WTC11 (cell line): Measurements from ENCODE around the gene ABLIM2. TPM values are rescaled to one million over a fixed set of nuclear protein-coding genes. Genes with fewer than 3 reads are reported as not detected.

Experiments
- ATAC-seq: fragments of 200-7000 bp; cut with Tn5 transposase; 2 replicates; pipeline ENCODE4 v1.10.0; 2021; ENCODE audit warnings: mild to moderate bottlenecking, moderate library complexity
- CTCF ChIA-PET: fragments of 300-600 bp; sonication (Branson Sonifier 250); formaldehyde crosslinking; loops from one replicate; lab custom pipeline; 2021; ENCODE audit warnings: antibody characterized with exemption; lab: Charles Lee
- POLR2A ChIA-PET: fragments of 350-600 bp; sonication (Branson Sonifier 250); formaldehyde crosslinking; loops from one replicate; lab custom pipeline; 2021; ENCODE audit warnings: antibody characterized with exemption; lab: Charles Lee
- DNase-seq: peaks from one replicate; pipeline ENCODE4 v3.0.0; 2021; ENCODE audit warnings: low spot score
- H3K27ac Mint-ChIP-seq: 2 replicates; pipeline ENCODE4 v1.8.0; 2021; ENCODE audit warnings: mixed read lengths
- H3K27me3 Mint-ChIP-seq: 2 replicates; pipeline ENCODE4 v1.8.0; 2021; ENCODE audit warnings: low read depth, mild to moderate bottlenecking, moderate library complexity, mixed read lengths
- H3K36me3 Mint-ChIP-seq: 2 replicates; pipeline ENCODE4 v1.8.0; 2021; ENCODE audit warnings: mixed read lengths
- H3K4me1 Mint-ChIP-seq: 2 replicates; pipeline ENCODE4 v1.8.0; 2022; ENCODE audit warnings: mixed read lengths
- H3K4me3 Mint-ChIP-seq: 2 replicates; pipeline ENCODE4 v1.8.0; 2021; ENCODE audit warnings: mild to moderate bottlenecking, moderate library complexity, mixed read lengths
- H3K9me3 Mint-ChIP-seq: 2 replicates; pipeline ENCODE4 v1.8.0; 2021; ENCODE audit warnings: mixed read lengths
- CREM ChIP-seq: sonication (generic); formaldehyde crosslinking; IDR thresholded peaks from 2 replicates; pipeline ENCODE4 v1.8.1; 2022; ENCODE audit warnings: mild to moderate bottlenecking, missing genetic modification reagents, moderate library complexity
- ETV6 ChIP-seq: sonication (generic); formaldehyde crosslinking; IDR thresholded peaks from 2 replicates; pipeline ENCODE4 v1.8.1; 2022; ENCODE audit warnings: mild to moderate bottlenecking, missing genetic modification reagents
- GABPB1 ChIP-seq: sonication (generic); formaldehyde crosslinking; IDR thresholded peaks from 2 replicates; pipeline ENCODE4 v1.8.1; 2023; ENCODE audit warnings: mild to moderate bottlenecking, missing genetic modification reagents
- HMGA2 ChIP-seq: fragments of 250-450 bp; sonication (Bioruptor Pico); IDR thresholded peaks from 2 replicates; pipeline ENCODE4 v1.4.0; 2021; ENCODE audit warnings: mild to moderate bottlenecking, moderate library complexity
- JAZF1 ChIP-seq: fragments of 250-450 bp; sonication (Bioruptor Pico); IDR thresholded peaks from 2 replicates; pipeline ENCODE4 v1.9.0; 2021; ENCODE audit warnings: moderate library complexity, mild to moderate bottlenecking, inconsistent platforms
- JUN ChIP-seq: sonication (generic); formaldehyde crosslinking; IDR thresholded peaks from 2 replicates; pipeline ENCODE4 v1.8.0; 2023; ENCODE audit warnings: mild to moderate bottlenecking, missing genetic modification reagents
- NFATC4 ChIP-seq: fragments of 250-450 bp; sonication (Bioruptor Pico); IDR thresholded peaks from 2 replicates; pipeline ENCODE4 v1.9.0; 2021; ENCODE audit warnings: mild to moderate bottlenecking
- NR2C2 ChIP-seq: sonication (generic); formaldehyde crosslinking; IDR thresholded peaks from 2 replicates; pipeline ENCODE4 v1.8.0; 2022; ENCODE audit warnings: mild to moderate bottlenecking, missing genetic modification reagents
- NR3C1 ChIP-seq: sonication (generic); formaldehyde crosslinking; conservative IDR thresholded peaks from 2 replicates; pipeline ENCODE4 v1.8.1; 2023; ENCODE audit warnings: low read depth, mild to moderate bottlenecking, missing genetic modification reagents
- RORB ChIP-seq: fragments of 250-450 bp; sonication (Bioruptor Pico); IDR thresholded peaks from 2 replicates; pipeline ENCODE4 v1.9.0; 2021; ENCODE audit warnings: mild to moderate bottlenecking
- SMAD3 ChIP-seq: sonication (generic); formaldehyde crosslinking; IDR thresholded peaks from 2 replicates; pipeline ENCODE4 v1.8.0; 2022; ENCODE audit warnings: missing genetic modification reagents, mild to moderate bottlenecking, borderline replicate concordance
- TEAD1 ChIP-seq: sonication (generic); formaldehyde crosslinking; IDR thresholded peaks from 2 replicates; pipeline ENCODE4 v1.8.0; 2022; ENCODE audit warnings: mild to moderate bottlenecking, missing genetic modification reagents
- TEAD4 ChIP-seq: sonication (generic); formaldehyde crosslinking; IDR thresholded peaks from 2 replicates; pipeline ENCODE4 v1.8.0; 2022; ENCODE audit warnings: mild to moderate bottlenecking, missing genetic modification reagents
- ZNF121 ChIP-seq: sonication (generic); formaldehyde crosslinking; IDR thresholded peaks from 2 replicates; pipeline ENCODE4 v1.8.0; 2023; ENCODE audit warnings: missing genetic modification reagents
- ZNF232 ChIP-seq: sonication (generic); formaldehyde crosslinking; IDR thresholded peaks from 2 replicates; pipeline ENCODE4 v1.8.0; 2022; ENCODE audit warnings: mild to moderate bottlenecking, missing genetic modification reagents
- total RNA-seq: library from RNA; stranded (reverse); gene quantifications from 3 replicates; pipeline ENCODE4 v1.2.3, GENCODE V29; 2021
- TF ChIP-seq, protein P1 (sequence below): fragments of 250-450 bp; sonication (Bioruptor Pico); IDR thresholded peaks from 2 replicates; pipeline ENCODE4 v1.9.0; 2021; ENCODE audit warnings: mild to moderate bottlenecking
- TF ChIP-seq, protein P2 (sequence below): sonication (generic); formaldehyde crosslinking; IDR thresholded peaks from 2 replicates; pipeline ENCODE4 v1.8.1; 2023; ENCODE audit warnings: mild to moderate bottlenecking, missing genetic modification reagents, moderate library complexity
- TF ChIP-seq, protein P3 (sequence below): sonication (generic); formaldehyde crosslinking; IDR thresholded peaks from 2 replicates; pipeline ENCODE4 v1.8.0; 2022; ENCODE audit warnings: mild to moderate bottlenecking, missing genetic modification reagents
- TF ChIP-seq, protein P4 (sequence below): sonication (generic); formaldehyde crosslinking; IDR thresholded peaks from 2 replicates; pipeline ENCODE4 v1.8.1; 2022; ENCODE audit warnings: low read depth, mild to moderate bottlenecking, moderate library complexity, missing genetic modification reagents, borderline replicate concordance
- TF ChIP-seq, protein P5 (sequence below): sonication (generic); formaldehyde crosslinking; IDR thresholded peaks from 2 replicates; pipeline ENCODE4 v1.8.1; 2022; ENCODE audit warnings: missing genetic modification reagents, borderline replicate concordance
- TF ChIP-seq, protein P6 (sequence below): sonication (generic); formaldehyde crosslinking; IDR thresholded peaks from 2 replicates; pipeline ENCODE4 v1.8.0; 2022; ENCODE audit warnings: mild to moderate bottlenecking, missing genetic modification reagents
- TF ChIP-seq, protein P7 (sequence below): fragments of 250-450 bp; sonication (Bioruptor Pico); conservative IDR thresholded peaks from 2 replicates; pipeline ENCODE4 v1.9.0; 2021; ENCODE audit warnings: mild to moderate bottlenecking
- TF ChIP-seq, protein P8 (sequence below): sonication (generic); formaldehyde crosslinking; IDR thresholded peaks from 2 replicates; pipeline ENCODE4 v1.8.0; 2023; ENCODE audit warnings: missing genetic modification reagents

Gene ABLIM2
- total RNA-seq, 1 experiment from 2014 or later: 2.6 TPM

DNA sequence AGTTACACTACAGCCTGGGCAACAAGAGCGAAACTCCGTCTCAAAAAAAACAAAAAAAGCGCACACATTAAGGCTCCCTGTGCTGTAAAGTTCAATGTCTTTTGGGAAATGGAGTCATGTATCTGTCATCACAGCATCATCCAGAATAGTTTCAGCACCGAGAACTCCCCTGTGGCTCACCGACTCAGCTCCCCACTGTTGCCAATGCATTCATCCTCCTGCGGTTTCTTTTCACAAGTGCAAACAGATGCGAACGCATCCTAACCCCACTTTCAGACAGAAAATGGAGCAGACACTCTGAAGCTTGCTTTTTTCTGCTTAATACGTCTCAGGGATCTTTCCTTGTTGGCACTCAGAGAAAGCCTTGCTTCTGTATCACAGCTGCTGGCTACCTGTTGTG, 26.7 kb upstream of the ABLIM2 start:
- ATAC-seq (no peak), DNase-seq (no peak)
- CTCF ChIA-PET: interaction anchor here (0.5 to 1.6 kb wide), 2 partner anchors 8 to 1915 kb away, joined by 3 to 13 read pairs; partner anchors contain the start of gene WFS1
- TF ChIP-seq RORB (CRISPR knock-in tag) (no peak), SMAD3 (CRISPR knock-in tag) (no peak), ETV6 (CRISPR knock-in tag) (no peak), NR2C2 (CRISPR knock-in tag) (no peak), ZNF232 (no peak), CREM (CRISPR knock-in tag) (no peak), TEAD1 (CRISPR knock-in tag) (no peak), ZNF121 (CRISPR knock-in tag) (no peak), JUN (CRISPR knock-in tag) (no peak), NFATC4 (CRISPR knock-in tag) (no peak), HMGA2 (CRISPR knock-in tag) (no peak), NR3C1 (no peak), JAZF1 (CRISPR knock-in tag) (no peak), GABPB1 (no peak)
- TF ChIP-seq, protein P1, sequence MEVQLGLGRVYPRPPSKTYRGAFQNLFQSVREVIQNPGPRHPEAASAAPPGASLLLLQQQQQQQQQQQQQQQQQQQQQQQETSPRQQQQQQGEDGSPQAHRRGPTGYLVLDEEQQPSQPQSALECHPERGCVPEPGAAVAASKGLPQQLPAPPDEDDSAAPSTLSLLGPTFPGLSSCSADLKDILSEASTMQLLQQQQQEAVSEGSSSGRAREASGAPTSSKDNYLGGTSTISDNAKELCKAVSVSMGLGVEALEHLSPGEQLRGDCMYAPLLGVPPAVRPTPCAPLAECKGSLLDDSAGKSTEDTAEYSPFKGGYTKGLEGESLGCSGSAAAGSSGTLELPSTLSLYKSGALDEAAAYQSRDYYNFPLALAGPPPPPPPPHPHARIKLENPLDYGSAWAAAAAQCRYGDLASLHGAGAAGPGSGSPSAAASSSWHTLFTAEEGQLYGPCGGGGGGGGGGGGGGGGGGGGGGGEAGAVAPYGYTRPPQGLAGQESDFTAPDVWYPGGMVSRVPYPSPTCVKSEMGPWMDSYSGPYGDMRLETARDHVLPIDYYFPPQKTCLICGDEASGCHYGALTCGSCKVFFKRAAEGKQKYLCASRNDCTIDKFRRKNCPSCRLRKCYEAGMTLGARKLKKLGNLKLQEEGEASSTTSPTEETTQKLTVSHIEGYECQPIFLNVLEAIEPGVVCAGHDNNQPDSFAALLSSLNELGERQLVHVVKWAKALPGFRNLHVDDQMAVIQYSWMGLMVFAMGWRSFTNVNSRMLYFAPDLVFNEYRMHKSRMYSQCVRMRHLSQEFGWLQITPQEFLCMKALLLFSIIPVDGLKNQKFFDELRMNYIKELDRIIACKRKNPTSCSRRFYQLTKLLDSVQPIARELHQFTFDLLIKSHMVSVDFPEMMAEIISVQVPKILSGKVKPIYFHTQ (CRISPR knock-in tag): no peak
- TF ChIP-seq, protein P2, sequence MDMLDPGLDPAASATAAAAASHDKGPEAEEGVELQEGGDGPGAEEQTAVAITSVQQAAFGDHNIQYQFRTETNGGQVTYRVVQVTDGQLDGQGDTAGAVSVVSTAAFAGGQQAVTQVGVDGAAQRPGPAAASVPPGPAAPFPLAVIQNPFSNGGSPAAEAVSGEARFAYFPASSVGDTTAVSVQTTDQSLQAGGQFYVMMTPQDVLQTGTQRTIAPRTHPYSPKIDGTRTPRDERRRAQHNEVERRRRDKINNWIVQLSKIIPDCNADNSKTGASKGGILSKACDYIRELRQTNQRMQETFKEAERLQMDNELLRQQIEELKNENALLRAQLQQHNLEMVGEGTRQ (CRISPR knock-in tag): no peak
- TF ChIP-seq, protein P3, sequence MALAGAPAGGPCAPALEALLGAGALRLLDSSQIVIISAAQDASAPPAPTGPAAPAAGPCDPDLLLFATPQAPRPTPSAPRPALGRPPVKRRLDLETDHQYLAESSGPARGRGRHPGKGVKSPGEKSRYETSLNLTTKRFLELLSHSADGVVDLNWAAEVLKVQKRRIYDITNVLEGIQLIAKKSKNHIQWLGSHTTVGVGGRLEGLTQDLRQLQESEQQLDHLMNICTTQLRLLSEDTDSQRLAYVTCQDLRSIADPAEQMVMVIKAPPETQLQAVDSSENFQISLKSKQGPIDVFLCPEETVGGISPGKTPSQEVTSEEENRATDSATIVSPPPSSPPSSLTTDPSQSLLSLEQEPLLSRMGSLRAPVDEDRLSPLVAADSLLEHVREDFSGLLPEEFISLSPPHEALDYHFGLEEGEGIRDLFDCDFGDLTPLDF: no peak
- TF ChIP-seq, protein P4, sequence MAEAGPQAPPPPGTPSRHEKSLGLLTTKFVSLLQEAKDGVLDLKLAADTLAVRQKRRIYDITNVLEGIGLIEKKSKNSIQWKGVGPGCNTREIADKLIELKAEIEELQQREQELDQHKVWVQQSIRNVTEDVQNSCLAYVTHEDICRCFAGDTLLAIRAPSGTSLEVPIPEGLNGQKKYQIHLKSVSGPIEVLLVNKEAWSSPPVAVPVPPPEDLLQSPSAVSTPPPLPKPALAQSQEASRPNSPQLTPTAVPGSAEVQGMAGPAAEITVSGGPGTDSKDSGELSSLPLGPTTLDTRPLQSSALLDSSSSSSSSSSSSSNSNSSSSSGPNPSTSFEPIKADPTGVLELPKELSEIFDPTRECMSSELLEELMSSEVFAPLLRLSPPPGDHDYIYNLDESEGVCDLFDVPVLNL (CRISPR knock-in tag): no peak
- TF ChIP-seq, protein P5, sequence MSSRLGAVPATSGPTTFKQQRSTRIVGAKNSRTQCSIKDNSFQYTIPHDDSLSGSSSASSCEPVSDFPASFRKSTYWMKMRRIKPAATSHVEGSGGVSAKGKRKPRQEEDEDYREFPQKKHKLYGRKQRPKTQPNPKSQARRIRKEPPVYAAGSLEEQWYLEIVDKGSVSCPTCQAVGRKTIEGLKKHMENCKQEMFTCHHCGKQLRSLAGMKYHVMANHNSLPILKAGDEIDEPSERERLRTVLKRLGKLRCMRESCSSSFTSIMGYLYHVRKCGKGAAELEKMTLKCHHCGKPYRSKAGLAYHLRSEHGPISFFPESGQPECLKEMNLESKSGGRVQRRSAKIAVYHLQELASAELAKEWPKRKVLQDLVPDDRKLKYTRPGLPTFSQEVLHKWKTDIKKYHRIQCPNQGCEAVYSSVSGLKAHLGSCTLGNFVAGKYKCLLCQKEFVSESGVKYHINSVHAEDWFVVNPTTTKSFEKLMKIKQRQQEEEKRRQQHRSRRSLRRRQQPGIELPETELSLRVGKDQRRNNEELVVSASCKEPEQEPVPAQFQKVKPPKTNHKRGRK: no peak
- TF ChIP-seq, protein P6, sequence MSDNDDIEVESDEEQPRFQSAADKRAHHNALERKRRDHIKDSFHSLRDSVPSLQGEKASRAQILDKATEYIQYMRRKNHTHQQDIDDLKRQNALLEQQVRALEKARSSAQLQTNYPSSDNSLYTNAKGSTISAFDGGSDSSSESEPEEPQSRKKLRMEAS: no peak
- no peak overlapping the region for H3K4me3 Mint-ChIP-seq
- H3K27me3 Mint-ChIP-seq: no peaks in the 10 kb centered on the region
- H3K36me3 Mint-ChIP-seq: no peaks in the 10 kb centered on the region
- POLR2A ChIA-PET: interaction anchor here (0.7 kb wide), 1 partner anchor 37 kb away, joined by 3 read pairs; no protein-coding TSS in a partner anchor
- H3K9me3 Mint-ChIP-seq: peaks cover 5% of the 10 kb centered on the region
- no peak overlapping the region for H3K27ac Mint-ChIP-seq
- H3K4me1 Mint-ChIP-seq: no peaks in the 10 kb centered on the region

DNA sequence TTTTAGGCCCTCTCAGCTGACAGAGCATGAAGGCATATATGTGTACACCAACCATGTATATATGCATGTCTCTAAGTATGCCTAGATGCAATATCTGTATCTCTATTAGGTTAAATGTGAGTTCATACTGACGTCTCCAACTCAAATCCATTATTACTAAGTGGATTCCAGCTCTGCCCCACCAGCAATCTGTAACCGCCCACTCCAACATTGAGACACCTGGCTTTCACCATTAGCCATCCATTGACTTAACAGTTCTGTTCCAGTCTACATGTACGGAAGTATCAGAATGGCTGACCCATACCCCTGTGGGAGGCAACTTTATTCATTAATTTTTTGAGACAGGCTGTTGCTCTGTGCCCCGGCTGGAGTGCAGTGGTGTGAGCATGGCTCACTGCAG, 25.4 kb upstream of the ABLIM2 start:
- DNase-seq (no peak), ATAC-seq (no peak)
- ChIA-PET CTCF (no interaction called here), POLR2A (no interaction called here)
- H3K36me3 Mint-ChIP-seq: no peaks in the 10 kb centered on the region
- H3K4me3 Mint-ChIP-seq: no peak overlapping the region
- no peaks in the 10 kb centered on the region for H3K4me1 Mint-ChIP-seq
- H3K27ac Mint-ChIP-seq: no peak overlapping the region
- no peaks in the 10 kb centered on the region for H3K27me3 Mint-ChIP-seq
- peaks cover 5% of the 10 kb centered on the region for H3K9me3 Mint-ChIP-seq
- no peak for TF ChIP-seq TEAD4 (CRISPR knock-in tag)
- TF ChIP-seq, protein P7, sequence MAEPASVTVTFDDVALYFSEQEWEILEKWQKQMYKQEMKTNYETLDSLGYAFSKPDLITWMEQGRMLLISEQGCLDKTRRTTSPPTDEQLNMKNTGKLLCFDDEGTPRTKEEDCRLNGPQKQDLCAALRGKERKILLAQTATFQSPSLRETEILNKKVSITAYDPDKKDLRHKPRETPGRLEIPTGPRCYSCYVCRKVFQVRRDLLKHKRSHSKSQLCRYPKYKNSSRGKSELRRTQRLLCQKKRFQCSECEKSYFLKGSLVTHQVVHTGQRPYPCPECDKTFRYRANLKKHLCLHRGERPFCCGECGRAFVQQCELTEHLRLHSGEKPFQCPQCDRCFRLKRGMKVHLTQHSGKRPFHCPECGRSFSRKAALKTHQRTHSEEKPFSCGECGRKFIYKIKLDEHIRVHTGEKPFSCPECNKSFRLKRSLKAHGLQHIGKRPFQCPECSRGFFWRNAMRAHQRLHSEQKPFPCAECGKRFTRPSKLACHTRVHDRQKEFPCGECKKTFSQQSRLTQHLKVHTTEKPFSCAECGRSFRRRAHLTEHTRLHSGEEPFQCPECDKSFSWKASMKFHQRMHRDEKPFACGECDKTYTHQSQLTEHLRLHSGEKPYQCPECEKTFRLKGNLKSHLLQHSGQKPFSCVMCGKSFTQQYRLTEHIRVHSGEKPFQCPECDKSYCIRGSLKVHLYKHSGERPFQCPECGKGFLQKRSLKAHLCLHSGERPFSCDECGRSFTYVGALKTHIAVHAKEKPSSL: no peak
- TF ChIP-seq, protein P1 (CRISPR knock-in tag): no peak
- TF ChIP-seq, protein P8, sequence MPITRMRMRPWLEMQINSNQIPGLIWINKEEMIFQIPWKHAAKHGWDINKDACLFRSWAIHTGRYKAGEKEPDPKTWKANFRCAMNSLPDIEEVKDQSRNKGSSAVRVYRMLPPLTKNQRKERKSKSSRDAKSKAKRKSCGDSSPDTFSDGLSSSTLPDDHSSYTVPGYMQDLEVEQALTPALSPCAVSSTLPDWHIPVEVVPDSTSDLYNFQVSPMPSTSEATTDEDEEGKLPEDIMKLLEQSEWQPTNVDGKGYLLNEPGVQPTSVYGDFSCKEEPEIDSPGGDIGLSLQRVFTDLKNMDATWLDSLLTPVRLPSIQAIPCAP (CRISPR knock-in tag): no peak
